Activated T-cell treated with anti-CD3 and anti-CD28 coated beads, Interleukin-2, amount 50 U/mL, for 24 hours (primary cell): ENCODE measurements around the gene CYTH3.
"Not testable (repeated sequence)": the region's sequence is repeated elsewhere in the genome, so short reads cannot be mapped to it uniquely, and the experiment has no call there.

Experiments used
- DNase-seq: peaks from one replicate; pipeline ENCODE4 v3.0.0-alpha.2; 2020
- H3K27ac Mint-ChIP-seq: 2 replicates; pipeline ENCODE4 v1.8.0; 2020; ENCODE audit warnings: mild to moderate bottlenecking, mixed read lengths
- H3K27me3 Mint-ChIP-seq: 2 replicates; pipeline ENCODE4 v1.8.0; 2020; ENCODE audit warnings: mixed read lengths
- H3K36me3 Mint-ChIP-seq: 2 replicates; pipeline ENCODE4 v1.8.0; 2020; ENCODE audit warnings: low read depth, mixed read lengths
- H3K4me1 Mint-ChIP-seq: 2 replicates; pipeline ENCODE4 v1.8.0; 2020; ENCODE audit warnings: low read depth, mixed read lengths
- H3K4me3 Mint-ChIP-seq: 2 replicates; pipeline ENCODE4 v1.8.0; 2020; ENCODE audit warnings: mild to moderate bottlenecking, moderate library complexity, mixed read lengths
- H3K9me3 Mint-ChIP-seq: 2 replicates; pipeline ENCODE4 v1.8.0; 2020; ENCODE audit warnings: mixed read lengths

CYTH3 gene

DNA sequence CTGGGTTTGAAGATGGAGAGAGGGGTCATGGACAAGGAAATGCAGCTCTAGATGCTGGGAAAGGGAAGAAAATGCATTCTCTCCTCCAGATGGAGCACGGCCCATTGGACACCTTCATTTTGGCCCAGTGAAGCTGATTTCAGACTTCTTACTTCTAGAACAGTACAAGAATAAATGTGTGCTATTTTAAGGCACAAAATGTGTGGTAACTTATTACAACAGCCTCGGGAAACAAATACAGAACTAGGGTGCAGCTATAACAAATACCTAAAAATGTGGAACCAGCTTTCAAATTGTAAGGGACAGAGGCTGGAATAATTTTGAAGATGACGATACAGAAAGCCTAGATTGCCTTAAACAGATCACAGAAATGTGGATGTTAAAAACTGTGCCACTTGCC lies 54.1 kb downstream of the CYTH3 start:
- peaks cover 22% of the 10 kb centered on the region for H3K4me1 Mint-ChIP-seq
- no peaks in the 10 kb centered on the region for H3K36me3 Mint-ChIP-seq
- H3K9me3 Mint-ChIP-seq: no peaks in the 10 kb centered on the region
- no peak overlapping the region for H3K27ac Mint-ChIP-seq
- H3K27me3 Mint-ChIP-seq: peaks cover 14% of the 10 kb centered on the region
- DNase-seq: no peak
- H3K4me3 Mint-ChIP-seq: no peak overlapping the region

DNA sequence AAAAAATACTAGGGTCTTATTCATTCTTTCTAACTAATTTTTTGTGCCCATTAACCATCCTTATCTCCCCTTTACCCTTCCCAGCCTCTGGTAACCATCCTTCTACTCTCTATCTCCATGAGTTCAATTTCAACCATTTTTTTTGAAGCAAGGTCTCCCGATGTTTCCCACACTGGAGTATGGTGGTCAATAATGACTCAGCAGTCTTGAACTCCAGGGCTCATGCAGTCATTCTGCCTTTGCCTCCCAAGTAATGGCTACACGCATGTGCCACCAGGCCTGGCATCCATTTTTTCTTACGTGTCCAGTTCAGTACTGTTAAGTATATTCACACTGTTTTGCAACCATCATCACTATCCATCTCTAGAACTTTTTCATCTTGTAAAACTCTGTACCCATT lies 60.4 kb downstream of the CYTH3 start:
- no peaks in the 10 kb centered on the region for H3K36me3 Mint-ChIP-seq
- H3K27ac Mint-ChIP-seq: no peak overlapping the region
- H3K9me3 Mint-ChIP-seq: no peaks in the 10 kb centered on the region
- no peaks in the 10 kb centered on the region for H3K4me1 Mint-ChIP-seq
- H3K27me3 Mint-ChIP-seq: no peaks in the 10 kb centered on the region
- no peak for DNase-seq
- H3K4me3 Mint-ChIP-seq: no peak overlapping the region

GRCh38 chr7:6210621-6211372 lies 61.6 kb downstream of the CYTH3 start:
- no peak for DNase-seq
- H3K27ac Mint-ChIP-seq: no peak overlapping the region
- H3K36me3 Mint-ChIP-seq: no peaks in the 10 kb centered on the region
- no peaks in the 10 kb centered on the region for H3K27me3 Mint-ChIP-seq
- no peaks in the 10 kb centered on the region for H3K9me3 Mint-ChIP-seq
- no peaks in the 10 kb centered on the region for H3K4me1 Mint-ChIP-seq
- H3K4me3 Mint-ChIP-seq: no peak overlapping the region

- Mint-ChIP-seq H3K4me3 (no peak overlapping the region), H3K27ac (no peak overlapping the region), H3K9me3 (no peaks in the 10 kb centered on the region), H3K4me1 (no peaks in the 10 kb centered on the region), H3K36me3 (no peaks in the 10 kb centered on the region), H3K27me3 (no peaks in the 10 kb centered on the region)
- no peak for DNase-seq
Observed at GRCh38 chr7:6209340-6209739, 63.1 kb downstream of the CYTH3 start.

DNA sequence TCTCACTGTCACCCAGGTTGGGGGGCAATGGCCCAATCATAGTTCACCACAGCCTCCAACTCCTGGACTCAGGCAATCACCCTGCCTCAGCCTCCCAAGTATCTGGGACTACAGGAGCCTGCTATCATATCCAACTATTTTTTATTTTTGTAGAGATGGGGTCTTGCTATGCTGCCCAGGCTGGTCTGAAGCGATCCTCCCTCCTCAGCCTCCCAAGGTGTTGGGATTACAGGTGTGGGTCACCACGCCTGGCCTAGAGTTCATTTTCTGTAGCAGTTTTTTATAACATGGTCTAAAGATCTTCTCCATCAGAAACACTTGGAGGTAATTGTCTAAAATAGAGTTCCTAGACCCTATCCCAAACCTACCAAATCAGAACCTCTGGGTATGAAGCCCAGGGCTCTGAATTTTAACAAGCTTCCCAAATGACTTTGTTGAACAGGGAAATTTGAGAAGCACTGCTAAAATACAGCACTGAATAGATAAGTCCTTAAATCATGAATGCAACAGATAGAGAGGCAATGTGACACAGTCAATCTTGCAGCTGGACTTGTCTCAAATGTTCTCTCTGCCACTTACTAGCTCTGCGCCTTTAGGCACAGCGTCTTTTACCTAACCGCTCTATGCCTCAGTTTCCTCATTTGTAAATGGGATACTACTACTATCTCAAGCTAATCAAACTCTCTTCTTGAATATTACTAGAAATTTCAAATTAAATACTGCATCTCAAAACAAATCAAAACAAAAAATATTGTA lies 63.7 kb downstream of the CYTH3 start:
- H3K36me3 Mint-ChIP-seq: no peaks in the 10 kb centered on the region
- no peak overlapping the region for H3K4me3 Mint-ChIP-seq
- no peak overlapping the region for H3K27ac Mint-ChIP-seq
- no peaks in the 10 kb centered on the region for H3K9me3 Mint-ChIP-seq
- no peak for DNase-seq
- no peaks in the 10 kb centered on the region for H3K27me3 Mint-ChIP-seq
- H3K4me1 Mint-ChIP-seq: no peaks in the 10 kb centered on the region

GRCh38 chr7:6205971-6206660 lies 66.3 kb downstream of the CYTH3 start:
- Mint-ChIP-seq H3K4me1 (no peaks in the 10 kb centered on the region), H3K27ac (no peak overlapping the region), H3K36me3 (no peaks in the 10 kb centered on the region), H3K4me3 (no peak overlapping the region), H3K9me3 (no peaks in the 10 kb centered on the region), H3K27me3 (no peaks in the 10 kb centered on the region)
- no peak for DNase-seq

- no peak for DNase-seq
- H3K4me3 Mint-ChIP-seq: no peak overlapping the region
- no peaks in the 10 kb centered on the region for H3K36me3 Mint-ChIP-seq
- H3K27me3 Mint-ChIP-seq: no peaks in the 10 kb centered on the region
- H3K27ac Mint-ChIP-seq: no peak overlapping the region
- no peaks in the 10 kb centered on the region for H3K4me1 Mint-ChIP-seq
- no peaks in the 10 kb centered on the region for H3K9me3 Mint-ChIP-seq
Observed at GRCh38 chr7:6203381-6203780, 69.0 kb downstream of the CYTH3 start.

- DNase-seq: no peak
- Mint-ChIP-seq H3K27me3 (no peaks in the 10 kb centered on the region), H3K4me3 (no peak overlapping the region), H3K4me1 (no peaks in the 10 kb centered on the region), H3K27ac (no peak overlapping the region), H3K9me3 (no peaks in the 10 kb centered on the region), H3K36me3 (no peaks in the 10 kb centered on the region)
Observed at GRCh38 chr7:6202117-6202516, 70.3 kb downstream of the CYTH3 start.

DNA sequence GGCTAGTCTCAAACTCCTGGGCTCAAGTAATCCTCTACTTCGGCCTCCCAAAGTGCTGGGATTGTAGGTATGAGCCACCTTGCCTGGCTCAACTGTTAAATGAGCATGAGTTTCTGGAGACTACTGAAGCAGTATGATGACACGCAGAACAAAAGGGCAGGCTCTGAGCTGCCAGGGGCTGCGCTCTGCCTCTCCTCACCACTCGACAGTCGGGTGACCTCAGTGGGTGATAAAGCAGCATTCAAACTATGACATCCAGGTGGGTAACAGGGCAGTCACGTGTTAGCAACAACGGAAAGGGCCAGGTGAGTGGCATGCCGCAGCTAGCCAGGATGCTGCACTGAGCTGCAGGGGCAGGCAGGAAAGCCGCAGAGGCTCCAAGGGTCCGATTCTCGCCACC lies 71.5 kb downstream of the CYTH3 start:
- Mint-ChIP-seq H3K36me3 (no peaks in the 10 kb centered on the region), H3K27me3 (no peaks in the 10 kb centered on the region), H3K27ac (no peak overlapping the region), H3K4me1 (no peaks in the 10 kb centered on the region), H3K4me3 (no peak overlapping the region), H3K9me3 (no peaks in the 10 kb centered on the region)
- no peak for DNase-seq

DNA sequence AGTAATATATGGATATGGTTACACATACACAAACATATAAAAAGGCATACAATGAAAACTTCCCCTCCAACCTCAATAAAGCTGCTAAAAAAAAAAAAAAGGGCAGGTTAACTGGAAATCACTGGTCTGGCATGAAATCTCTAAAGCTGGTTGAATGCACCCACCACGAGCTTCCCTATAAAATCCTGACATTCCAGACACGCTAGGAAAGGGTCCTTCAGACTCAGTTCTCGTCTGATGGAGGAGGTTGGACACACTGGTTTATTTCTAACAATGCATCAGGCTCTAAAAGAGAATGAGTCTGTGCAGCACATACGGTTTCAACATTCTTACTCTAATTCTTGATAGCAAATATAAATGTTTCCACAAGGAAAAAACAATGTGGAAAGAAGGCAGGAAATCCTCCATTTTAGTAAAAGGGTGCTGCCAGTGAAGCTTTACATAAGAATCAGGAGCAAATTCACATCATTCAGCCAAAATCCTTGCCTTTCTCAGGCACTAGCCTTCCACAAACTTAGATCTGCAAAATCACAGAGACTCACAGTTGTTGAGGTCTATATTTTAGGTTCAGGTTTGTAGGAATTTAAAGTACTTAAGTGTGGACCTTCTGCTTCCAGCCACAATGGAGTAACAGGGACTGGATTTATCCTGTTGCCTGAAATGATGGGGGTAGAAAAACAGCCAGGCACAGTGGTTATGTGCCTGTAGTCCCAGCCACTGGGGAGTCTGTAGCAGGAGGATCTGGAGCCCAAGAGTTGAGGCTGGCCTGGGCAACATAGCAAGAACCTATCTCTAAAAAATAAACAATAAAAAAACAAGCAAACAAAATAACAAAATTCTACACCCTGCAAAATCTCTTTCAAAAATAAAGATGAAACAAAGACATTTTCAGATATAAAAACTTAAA lies 73.5 kb downstream of the CYTH3 start:
- H3K27ac Mint-ChIP-seq: no peak overlapping the region
- no peaks in the 10 kb centered on the region for H3K4me1 Mint-ChIP-seq
- DNase-seq: no peak
- H3K27me3 Mint-ChIP-seq: no peaks in the 10 kb centered on the region
- no peaks in the 10 kb centered on the region for H3K9me3 Mint-ChIP-seq
- no peaks in the 10 kb centered on the region for H3K36me3 Mint-ChIP-seq
- H3K4me3 Mint-ChIP-seq: no peak overlapping the region

DNA sequence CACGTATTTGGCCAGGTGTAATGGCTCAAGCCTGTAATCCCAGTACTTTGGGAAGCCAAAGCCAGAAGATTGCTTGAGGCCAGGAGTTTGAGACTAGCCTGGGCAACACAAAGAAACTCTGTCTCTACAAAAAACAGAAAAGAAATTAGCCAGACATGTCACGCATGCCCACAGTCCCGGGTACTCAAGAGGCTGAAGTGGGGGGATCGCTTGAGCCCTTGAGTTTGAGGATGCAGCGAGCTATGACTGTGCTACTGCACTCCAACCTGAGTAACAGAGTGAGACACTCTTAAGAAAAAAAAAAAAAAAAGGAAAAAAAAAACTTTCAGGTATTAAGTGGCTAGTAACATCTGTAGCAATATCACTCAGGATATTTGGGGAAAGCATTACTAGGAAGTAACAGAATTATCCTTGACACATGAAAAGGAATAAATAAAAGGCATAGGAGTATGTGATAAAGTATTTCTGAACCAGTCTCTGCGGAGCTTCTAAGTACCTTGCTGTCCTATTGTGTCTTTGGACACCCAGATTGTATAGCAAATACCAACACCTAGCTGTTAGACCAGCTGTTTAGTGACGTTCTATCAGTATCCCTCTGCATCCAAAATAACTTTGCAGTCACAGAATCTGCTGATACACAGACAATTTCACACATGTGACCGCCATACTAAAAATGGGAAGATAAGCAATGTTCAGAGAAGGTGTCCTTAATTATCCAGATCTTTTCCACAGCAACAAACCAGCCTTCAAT lies 74.4 kb downstream of the CYTH3 start:
- H3K4me1 Mint-ChIP-seq: no peaks in the 10 kb centered on the region

DNA sequence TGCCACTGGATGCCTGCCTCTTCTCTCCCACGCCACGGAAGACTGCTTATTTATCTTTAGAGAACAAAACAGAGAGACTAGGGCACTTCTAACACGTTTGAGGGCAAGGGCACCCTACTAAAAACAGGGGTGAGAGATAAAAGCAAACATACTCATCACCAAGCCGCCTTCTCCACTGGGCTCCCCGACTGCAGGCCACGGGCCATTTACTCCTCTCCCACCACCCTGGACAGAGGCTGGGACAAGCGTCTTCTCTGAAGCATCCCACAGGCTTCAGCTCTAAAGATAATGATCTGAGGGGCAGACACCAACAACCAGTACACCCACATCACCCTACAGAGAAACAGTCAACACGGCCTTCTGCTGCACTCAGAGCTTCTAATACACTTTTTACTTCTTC lies 78.7 kb downstream of the CYTH3 start:
- H3K27me3 Mint-ChIP-seq: no peaks in the 10 kb centered on the region
- no peaks in the 10 kb centered on the region for H3K4me1 Mint-ChIP-seq
- H3K27ac Mint-ChIP-seq: no peak overlapping the region
- H3K36me3 Mint-ChIP-seq: peaks cover 1% of the 10 kb centered on the region
- no peaks in the 10 kb centered on the region for H3K9me3 Mint-ChIP-seq
- no peak for DNase-seq
- no peak overlapping the region for H3K4me3 Mint-ChIP-seq

More for the DNA sequence above, 74.4 kb downstream of the CYTH3 start:
- H3K27me3 Mint-ChIP-seq: no peaks in the 10 kb centered on the region
- DNase-seq: no peak
- H3K4me3 Mint-ChIP-seq: no peak overlapping the region
- H3K36me3 Mint-ChIP-seq: no peaks in the 10 kb centered on the region
- no peaks in the 10 kb centered on the region for H3K9me3 Mint-ChIP-seq
- no peak overlapping the region for H3K27ac Mint-ChIP-seq

GRCh38 chr7:6190563-6190962 lies 81.9 kb downstream of the CYTH3 start:
- H3K27me3 Mint-ChIP-seq, H3K36me3 Mint-ChIP-seq, H3K9me3 Mint-ChIP-seq, H3K4me1 Mint-ChIP-seq, DNase-seq, H3K27ac Mint-ChIP-seq, H3K4me3 Mint-ChIP-seq: not testable (repeated sequence)

- H3K4me3 Mint-ChIP-seq: no peak overlapping the region
- H3K4me1 Mint-ChIP-seq: no peaks in the 10 kb centered on the region
- DNase-seq: no peak
- no peaks in the 10 kb centered on the region for H3K9me3 Mint-ChIP-seq
- no peak overlapping the region for H3K27ac Mint-ChIP-seq
- no peaks in the 10 kb centered on the region for H3K27me3 Mint-ChIP-seq
- H3K36me3 Mint-ChIP-seq: peaks cover 3% of the 10 kb centered on the region
Observed at GRCh38 chr7:6188389-6188788, 84.0 kb downstream of the CYTH3 start.
